Measurements from ENCODE around the gene PRDM2. TPM values are rescaled to one million over a fixed set of nuclear protein-coding genes. Genes with fewer than 3 reads are reported as not detected.

PRDM2 gene
- total and polyA plus RNA-seq, 9 donors, result 30.0 to 81.9 (median 61.8) TPM

GRCh38 chr1:13774121-13774520 lies 74.1 kb downstream of the PRDM2 start:
- intact Hi-C loops (cut with DNase I), result no loop called here
- Histone ChIP-seq H3K4me1 (ENCODE audit: insufficient read depth) (peaks cover 9% of the 10 kb centered on the region), H3K36me3 (no peaks in the 10 kb centered on the region), H3K4me3 (no peak overlapping the region), H3K9me3 (no peaks in the 10 kb centered on the region), H3K27ac (no peak overlapping the region), H3K27me3 (no peaks in the 10 kb centered on the region)
- WGBS, 3 donors, result 83 to 89% (median 87%) methylated on average over 2 of the region's 2 CpGs
- DNase-seq, result no peak
- TF ChIP-seq POLR2A (IDR thresholded peaks at IDR 0.05) (no peak), EP300 (IDR thresholded peaks at IDR 0.05) (no peak), CTCF (IDR thresholded peaks at IDR 0.05) (no peak)

- H3K4me1 ChIP-seq (ENCODE audit: insufficient read depth), result peaks cover 12% of the 10 kb centered on the region
- H3K9me3 ChIP-seq, result no peaks in the 10 kb centered on the region
- no peaks in the 10 kb centered on the region for H3K27me3 ChIP-seq
- H3K4me3 ChIP-seq, result no peak overlapping the region
- no peak for TF ChIP-seq EP300 (IDR thresholded peaks at IDR 0.05)
- no peak for TF ChIP-seq POLR2A (IDR thresholded peaks at IDR 0.05)
- TF ChIP-seq CTCF (IDR thresholded peaks at IDR 0.05), result no peak
- 32 to 47% (median 43%) methylated on average over 5 of the region's 5 CpGs for WGBS, 3 donors
- intact Hi-C loops (cut with DNase I), result no loop called here
- no peaks in the 10 kb centered on the region for H3K36me3 ChIP-seq
- no peak overlapping the region for H3K27ac ChIP-seq
- no peak for DNase-seq
Measured at GRCh38 chr1:13775459-13775858, 75.5 kb downstream of the PRDM2 start.

- WGBS, 3 donors, result 82 to 89% (median 85%) methylated on average over 3 of the region's 3 CpGs
- Histone ChIP-seq H3K27ac (no peak overlapping the region), H3K27me3 (no peaks in the 10 kb centered on the region), H3K4me3 (no peak overlapping the region), H3K36me3 (no peaks in the 10 kb centered on the region), H3K4me1 (ENCODE audit: insufficient read depth) (peaks cover 14% of the 10 kb centered on the region), H3K9me3 (no peaks in the 10 kb centered on the region)
- intact Hi-C loops (cut with DNase I), result no loop called here
- TF ChIP-seq CTCF (IDR thresholded peaks at IDR 0.05) (no peak), POLR2A (IDR thresholded peaks at IDR 0.05) (no peak), EP300 (IDR thresholded peaks at IDR 0.05) (no peak)
- no peak for DNase-seq
Measured at GRCh38 chr1:13775916-13776315, 75.9 kb downstream of the PRDM2 start.

GRCh38 chr1:13778431-13778830 lies 78.4 kb downstream of the PRDM2 start:
- Histone ChIP-seq H3K27ac (no peak overlapping the region), H3K27me3 (no peaks in the 10 kb centered on the region), H3K9me3 (no peaks in the 10 kb centered on the region), H3K4me3 (no peak overlapping the region), H3K4me1 (ENCODE audit: insufficient read depth) (peaks cover 24% of the 10 kb centered on the region), H3K36me3 (no peaks in the 10 kb centered on the region)
- no peak for DNase-seq
- no peak for TF ChIP-seq EP300 (IDR thresholded peaks at IDR 0.05)
- TF ChIP-seq POLR2A (IDR thresholded peaks at IDR 0.05), result no peak
- no peak for TF ChIP-seq CTCF (IDR thresholded peaks at IDR 0.05)
- 94 to 96% (median 95%) methylated on average over 7 of the region's 7 CpGs for WGBS, 3 donors
- intact Hi-C loops (cut with DNase I), result no loop called here

GRCh38 chr1:13779930-13780329 lies 79.9 kb downstream of the PRDM2 start:
- intact Hi-C loops (cut with DNase I), result no loop called here
- DNase-seq, result no peak

More at GRCh38 chr1:13779930-13780329, 79.9 kb downstream of the PRDM2 start:
- peaks cover 26% of the 10 kb centered on the region for H3K4me1 ChIP-seq (ENCODE audit: insufficient read depth)
- no peaks in the 10 kb centered on the region for H3K36me3 ChIP-seq
- 81 to 87% (median 82%) methylated on average over 6 of the region's 6 CpGs for WGBS, 3 donors
- TF ChIP-seq EP300 (IDR thresholded peaks at IDR 0.05) (no peak), CTCF (IDR thresholded peaks at IDR 0.05) (no peak), POLR2A (IDR thresholded peaks at IDR 0.05) (no peak)
- no peaks in the 10 kb centered on the region for H3K27me3 ChIP-seq
- H3K4me3 ChIP-seq, result no peak overlapping the region
- no peaks in the 10 kb centered on the region for H3K9me3 ChIP-seq
- H3K27ac ChIP-seq, result no peak overlapping the region

All from ovary (tissue), 9 donors.